Stimulated activated CD4-positive, alpha-beta T cell treated with anti-CD3 and anti-CD28 coated beads, TNF-alpha, amount 100 ng/mL, for 24 hours (primary cell): ENCODE data around the gene NCAM2.

Experiments used
- DNase-seq, 3 experiments: peaks; one replicate each; pipeline ENCODE4 v3.0.0-alpha.2; 2020; ENCODE audit warnings: low read depth in 3 of 3

The NCAM2 gene

DNA sequence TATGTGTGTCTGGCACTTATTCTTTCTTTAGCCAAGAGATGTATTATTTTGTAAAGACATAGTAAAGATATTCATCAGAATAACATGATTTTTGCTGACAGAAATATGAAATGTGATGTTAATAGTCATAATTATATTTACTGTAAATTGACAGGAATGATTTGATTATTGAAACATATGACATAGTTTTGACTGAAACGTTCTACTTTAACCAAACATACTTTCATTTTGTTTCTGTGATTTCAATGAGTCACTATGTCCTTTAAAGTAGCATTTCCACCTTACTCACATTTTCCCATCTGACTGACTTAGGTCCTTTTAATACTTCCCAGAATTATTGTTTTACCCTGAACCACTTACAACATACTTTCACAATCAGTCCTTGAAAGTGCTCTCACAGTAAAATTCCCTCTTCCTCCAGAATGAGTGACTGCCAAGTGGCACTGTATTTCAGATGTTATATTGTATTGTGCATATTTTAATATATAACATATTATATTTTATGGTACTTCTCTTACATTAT, 437.9 kb downstream of the NCAM2 start:
- no peak for DNase-seq

DNA sequence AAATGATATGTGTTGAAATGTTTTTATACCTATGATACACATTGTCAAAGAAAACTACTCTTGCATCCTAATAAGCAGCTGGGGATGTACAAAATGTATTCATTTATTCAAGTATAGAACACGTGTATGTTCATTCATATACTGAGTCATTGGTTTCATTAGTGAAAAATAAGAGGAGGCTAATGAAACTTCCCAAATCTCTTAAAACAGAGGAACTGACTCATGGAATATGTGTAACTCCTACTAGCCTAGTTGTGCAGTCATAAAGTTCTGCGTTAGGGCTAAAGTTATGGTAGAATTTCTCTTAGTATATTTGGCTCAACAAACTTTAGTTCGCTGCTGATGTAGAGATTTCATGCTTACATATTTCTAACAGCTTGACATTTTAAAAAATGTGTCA, 441.6 kb downstream of the NCAM2 start:
- DNase-seq: no peak

- no peak for DNase-seq
These were observed 458.9 kb downstream of the NCAM2 start for GRCh38 chr21:21457077-21457476.

GRCh38 chr21:21458124-21458631, 460.0 kb downstream of the NCAM2 start:
- no peak for DNase-seq

- no peak for DNase-seq
These were observed 462.8 kb downstream of the NCAM2 start for GRCh38 chr21:21460979-21461378.

DNA sequence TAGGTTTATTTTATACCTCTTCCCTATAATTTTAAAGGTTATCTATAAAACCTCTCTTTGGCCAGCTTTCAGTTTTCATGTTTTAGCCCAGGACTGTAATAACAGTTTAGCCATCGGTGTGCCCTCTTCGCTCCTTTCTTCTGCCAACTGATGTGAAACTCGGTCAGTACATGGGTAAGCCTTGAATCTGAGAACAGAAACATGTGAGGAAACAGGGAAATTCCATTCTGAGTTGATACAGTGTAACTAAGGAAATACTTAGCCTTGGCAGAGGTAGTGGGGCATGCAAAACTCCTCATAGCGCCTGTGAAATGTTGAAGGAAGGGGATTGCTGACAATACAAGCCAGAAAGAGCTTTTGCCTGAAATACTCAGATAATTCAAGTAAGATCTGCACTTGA, 465.2 kb downstream of the NCAM2 start:
- no peak for DNase-seq

- no peak for DNase-seq
These were observed 466.5 kb downstream of the NCAM2 start for GRCh38 chr21:21464684-21465083.

DNA sequence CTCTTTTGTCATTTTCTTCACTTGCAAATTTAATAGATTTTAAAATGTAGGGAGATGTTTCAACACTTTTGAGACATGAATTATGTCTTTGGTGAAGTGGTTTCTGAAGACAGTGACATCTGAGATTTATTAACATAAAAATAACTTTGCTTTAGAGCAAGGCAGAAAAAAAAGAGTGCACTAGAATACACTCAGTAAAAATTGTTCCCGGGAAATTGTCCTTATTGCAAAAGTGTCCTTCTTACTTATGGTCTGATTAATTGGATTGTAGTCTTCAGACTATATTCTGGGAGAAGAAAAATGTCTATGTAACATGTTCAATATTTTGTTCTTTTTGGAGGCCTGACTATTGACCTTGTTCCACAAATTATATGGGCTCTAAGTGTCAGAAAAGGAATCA, 468.5 kb downstream of the NCAM2 start:
- no peak for DNase-seq

GRCh38 chr21:21468003-21468402, 469.8 kb downstream of the NCAM2 start:
- no peak for DNase-seq

DNA sequence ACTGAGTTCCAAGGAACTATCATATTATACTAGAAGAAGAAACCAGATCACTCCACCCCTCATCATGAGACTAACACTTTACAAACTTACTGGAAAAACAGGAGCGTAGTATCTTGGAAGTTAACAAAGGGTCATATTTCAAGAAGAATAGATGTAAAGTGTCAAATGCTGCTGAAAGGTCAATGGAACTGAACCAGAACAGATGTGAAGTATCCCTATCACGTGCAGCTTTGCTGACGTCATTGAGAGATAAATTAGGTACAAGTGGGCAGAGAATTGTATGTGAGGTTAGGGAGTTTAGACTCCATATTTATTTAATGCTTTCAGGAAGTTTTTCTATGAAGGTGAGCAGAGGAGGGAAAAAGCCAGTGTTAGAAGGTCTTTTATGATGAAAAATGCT, 483.0 kb downstream of the NCAM2 start:
- DNase-seq: no peak

DNA sequence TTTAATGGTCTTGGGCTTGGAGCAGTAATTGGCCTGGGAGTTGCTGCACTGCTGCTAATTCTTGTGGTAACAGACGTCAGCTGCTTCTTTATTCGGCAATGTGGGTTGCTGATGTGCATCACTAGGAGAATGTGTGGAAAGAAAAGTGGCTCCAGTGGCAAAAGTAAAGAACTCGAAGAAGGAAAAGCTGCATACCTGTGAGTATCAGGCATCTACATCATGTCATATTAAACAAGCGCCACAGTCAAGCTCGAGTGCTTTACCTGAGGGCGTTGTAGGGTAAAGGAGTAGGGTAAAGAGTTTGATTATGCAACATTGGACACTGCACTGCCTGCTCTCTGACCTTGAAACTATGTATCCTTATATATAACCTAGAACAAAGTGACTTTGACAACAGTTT, 510.6 kb downstream of the NCAM2 start:
- no peak for DNase-seq

- DNase-seq: no peak
These were observed 532.5 kb downstream of the NCAM2 start for GRCh38 chr21:21530680-21531079.

- DNase-seq: no peak
These were observed 549.3 kb downstream of the NCAM2 start for GRCh38 chr21:21547368-21547953.

- no peak for DNase-seq
These were observed 561.3 kb downstream of the NCAM2 start for GRCh38 chr21:21559285-21560045.
